Suppressor macrophage treated with lipopolysaccharide for 1 hour (primary cell): ENCODE measurements around the gene DCBLD2.

Experiments
- DNase-seq, 3 donors: peaks; one replicate each; pipeline ENCODE4 v3.0.0-alpha.2; 2020 to 2022

The DCBLD2 gene

GRCh38 chr3:98901392-98902350 is at the start of gene DCBLD2:
TSS of gene DCBLD2 (minus strand) at chr3:98901695. CDS start at chr3:98901326, 369 bp downstream.
- peak; percentile 98 to 99 (median 98) for DNase-seq

GRCh38 chr3:98945666-98946065 is 44.2 kb upstream of the DCBLD2 start:
- DNase-seq, result no peak

- DNase-seq, result no peak
These were observed 43.6 kb upstream of the DCBLD2 start for GRCh38 chr3:98945101-98945524.

- no peak for DNase-seq
These were observed 28.9 kb upstream of the DCBLD2 start for GRCh38 chr3:98930413-98930812.

- no peak for DNase-seq
These were observed 20.5 kb upstream of the DCBLD2 start for GRCh38 chr3:98921957-98922356.

- no peak for DNase-seq
These were observed 18.7 kb upstream of the DCBLD2 start for GRCh38 chr3:98920166-98920565.

- no peak for DNase-seq
These were observed 17.1 kb upstream of the DCBLD2 start for GRCh38 chr3:98918586-98918985.

- DNase-seq, result no peak
These were observed 16.1 kb upstream of the DCBLD2 start for GRCh38 chr3:98917608-98918007.

GRCh38 chr3:98914210-98915080 is 12.9 kb upstream of the DCBLD2 start:
- DNase-seq, result no peak

- DNase-seq, result no peak
These were observed 11.0 kb upstream of the DCBLD2 start for GRCh38 chr3:98912448-98912847.

GRCh38 chr3:98906230-98906629 is 4.7 kb upstream of the DCBLD2 start:
- DNase-seq, result no peak

GRCh38 chr3:98903705-98904481 is 2.4 kb upstream of the DCBLD2 start:
- DNase-seq, result no peak

GRCh38 chr3:98903099-98903498 is 1.6 kb upstream of the DCBLD2 start:
- DNase-seq, result no peak

GRCh38 chr3:98902351-98902740 is 851 bp upstream of the DCBLD2 start:
- no peak for DNase-seq

GRCh38 chr3:98901119-98901391 is 440 bp downstream of the DCBLD2 start:
- DNase-seq, result peak; percentile 36 to 77 (median 44)

GRCh38 chr3:98900265-98901118 is 1.0 kb downstream of the DCBLD2 start:
- DNase-seq, result peak in 1 of 3 donors; percentile 3

- DNase-seq, result peak in 1 of 3 donors; percentile 5
These were observed 3.8 kb downstream of the DCBLD2 start for GRCh38 chr3:98897701-98898100.

GRCh38 chr3:98894791-98895576 is 6.5 kb downstream of the DCBLD2 start:
- DNase-seq, result no peak

- peak in 2 of 3 donors; percentile 3 to 14 for DNase-seq
These were observed 7.8 kb downstream of the DCBLD2 start for GRCh38 chr3:98893740-98894139.

- DNase-seq, result no peak
These were observed 9.2 kb downstream of the DCBLD2 start for GRCh38 chr3:98892263-98892662.
